Measurements from ENCODE around the gene CFAP410. TPM values are rescaled to one million over a fixed set of nuclear protein-coding genes. Genes with fewer than 3 reads are reported as not detected.
"Not testable (repeated sequence)": the region's sequence is repeated elsewhere in the genome, so short reads cannot be mapped to it uniquely, and the experiment has no call there.

The CFAP410 gene
- polyA plus RNA-seq, 4 donors: 16.2 to 37.2 (median 32.5) TPM

DNA sequence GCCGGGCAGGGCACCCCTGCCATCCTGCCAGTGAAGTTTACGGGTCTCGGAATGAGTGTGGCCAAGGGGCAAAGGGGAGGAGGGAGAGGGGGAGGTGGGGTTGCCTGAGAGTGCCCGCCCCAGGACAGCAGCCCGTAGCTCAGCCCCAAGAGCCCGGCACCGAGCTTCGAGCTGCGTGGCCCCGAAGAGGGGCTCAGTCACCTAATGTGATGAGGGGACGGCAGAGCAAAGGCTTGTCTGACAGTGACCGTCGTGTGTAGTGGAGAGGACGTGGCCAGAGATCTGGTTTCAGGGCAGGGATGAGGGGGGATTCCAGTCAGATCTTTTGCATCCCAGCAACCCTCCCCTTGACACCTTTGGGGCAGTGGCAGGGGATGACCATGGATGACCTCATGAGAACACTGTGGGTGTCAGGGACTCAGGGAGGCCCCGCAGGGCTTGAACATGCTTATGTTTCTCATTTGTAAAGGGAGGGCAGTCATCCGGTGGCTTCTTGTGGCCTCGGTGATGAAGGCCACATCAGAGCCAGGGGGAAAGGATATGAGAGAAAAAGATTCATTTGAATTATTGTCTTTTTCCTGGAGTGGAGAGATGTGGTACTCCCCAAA, 13.2 kb upstream of the CFAP410 start:
- DNase-seq (ENCODE audit: low read depth in 4 of 4, low spot score in 2 of 4): no peak

DNA sequence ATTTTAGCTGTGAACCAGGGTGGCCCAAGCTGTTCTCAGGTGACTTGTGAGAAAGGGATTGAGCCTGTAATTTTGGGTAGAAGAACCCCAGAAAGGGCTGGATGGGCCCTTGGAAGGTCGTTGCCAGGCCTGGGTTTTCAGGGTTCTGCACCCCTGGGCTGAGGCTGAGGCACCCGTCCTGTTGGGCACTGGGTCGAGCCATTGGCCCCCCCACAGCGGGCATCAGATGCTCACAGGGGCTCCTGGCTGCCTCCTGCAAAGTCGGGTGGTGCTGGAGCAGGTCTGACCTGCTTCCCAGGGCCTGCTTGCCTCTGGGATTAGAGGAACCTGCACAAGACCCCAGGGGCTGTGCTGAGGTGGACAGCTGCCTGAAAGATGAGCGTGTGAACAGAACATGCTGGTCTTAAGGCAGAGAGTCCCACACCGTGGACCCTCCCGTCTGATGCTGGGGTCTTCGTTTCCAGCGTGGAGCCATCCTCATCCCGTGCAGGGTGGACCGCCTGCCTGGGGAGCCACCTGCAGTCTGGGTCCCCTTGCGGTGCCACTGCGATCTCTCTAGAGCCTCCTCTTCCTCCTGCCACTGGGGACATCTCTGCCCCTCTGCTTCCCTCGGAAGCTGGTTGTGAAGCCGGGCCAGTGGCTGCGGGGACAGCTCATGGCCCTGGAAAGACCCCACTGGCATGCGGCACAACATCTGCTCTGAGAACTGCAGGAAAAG, 12.5 kb upstream of the CFAP410 start:
- DNase-seq (ENCODE audit: low read depth in 4 of 4, low spot score in 2 of 4): no peak

DNA sequence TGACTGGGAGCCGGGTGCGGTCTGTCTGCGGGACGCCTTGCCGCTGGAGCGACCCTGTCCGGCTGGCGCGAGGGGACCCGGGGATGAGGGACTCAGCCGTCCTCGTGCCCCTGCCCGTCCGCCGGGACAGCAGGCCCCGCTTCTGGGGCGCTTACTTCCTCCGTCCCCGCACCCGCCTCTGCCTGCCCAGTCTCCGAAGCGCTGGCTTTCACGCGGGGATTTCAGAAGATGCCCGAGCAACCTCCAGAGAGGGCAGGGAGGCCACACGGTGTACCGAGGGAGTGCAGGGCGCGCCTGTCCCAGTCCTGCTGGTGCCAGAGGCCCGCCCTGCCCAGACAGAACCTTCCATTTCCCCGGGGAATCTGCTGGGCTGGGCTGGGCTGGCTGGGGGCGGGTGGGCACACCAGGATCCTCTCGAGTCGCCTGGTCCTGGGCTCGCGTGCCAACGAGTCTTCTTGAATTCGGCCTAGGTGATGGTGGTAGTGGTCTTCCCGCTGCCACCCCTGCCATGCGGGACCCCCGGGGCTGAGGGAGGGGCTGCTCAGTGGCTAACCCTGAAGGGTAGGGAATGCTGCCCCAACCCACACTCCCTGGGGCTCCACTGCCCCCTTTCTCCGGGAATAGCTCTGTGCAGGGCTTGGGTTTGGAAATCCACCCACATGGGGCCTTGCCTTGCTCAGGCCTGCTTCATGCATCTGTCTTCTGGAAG, 11.7 kb upstream of the CFAP410 start:
- DNase-seq (ENCODE audit: low read depth in 4 of 4, low spot score in 2 of 4): no peak

DNA sequence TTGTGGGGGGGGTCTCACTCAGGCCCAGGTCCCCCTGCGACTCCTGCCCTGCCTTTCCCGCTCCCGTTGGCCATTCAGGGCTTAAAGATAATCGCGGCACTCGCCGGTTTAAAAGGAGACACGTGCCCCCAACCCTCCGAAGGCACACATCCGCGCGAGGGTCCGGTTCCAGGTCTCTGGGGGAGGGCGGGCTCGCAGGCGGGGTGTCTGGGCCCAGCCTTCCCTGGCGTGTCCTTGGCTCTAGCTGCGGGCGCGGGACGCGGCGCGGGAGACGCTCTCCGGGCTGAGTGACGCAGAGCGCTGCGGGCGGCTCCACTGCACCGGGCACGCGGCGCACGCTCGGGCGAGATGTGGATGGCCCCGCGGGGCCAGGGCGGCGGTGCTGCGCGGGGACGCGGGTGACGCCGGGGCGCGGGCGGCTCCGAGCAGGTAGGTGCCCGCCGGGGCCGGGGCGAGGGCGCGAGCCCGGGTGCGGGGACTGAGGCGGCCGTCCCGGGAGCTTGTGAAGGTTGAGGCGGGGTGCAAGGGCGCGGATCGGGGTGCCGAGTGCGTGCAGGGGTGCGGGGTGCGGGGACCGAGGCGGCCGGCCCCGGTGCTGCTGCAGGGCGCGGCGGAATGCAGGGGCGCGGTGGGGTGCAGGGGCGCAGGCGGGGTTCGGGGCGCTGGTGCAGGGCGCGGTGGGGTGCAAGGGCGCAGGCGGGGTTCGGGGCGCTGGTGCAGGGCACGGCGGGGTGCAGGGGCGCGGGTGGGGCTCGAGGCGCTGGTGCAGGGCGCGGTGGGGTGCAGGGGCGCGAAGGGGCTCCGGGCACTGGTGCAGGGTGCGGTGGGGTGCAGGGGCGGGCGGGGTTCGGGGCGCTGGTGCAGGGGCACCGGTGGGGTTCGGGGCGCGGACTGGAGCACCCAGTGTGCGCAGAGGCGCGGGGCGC, 10.9 kb upstream of the CFAP410 start:
- no peak for DNase-seq (ENCODE audit: low read depth in 4 of 4, low spot score in 2 of 4)

DNA sequence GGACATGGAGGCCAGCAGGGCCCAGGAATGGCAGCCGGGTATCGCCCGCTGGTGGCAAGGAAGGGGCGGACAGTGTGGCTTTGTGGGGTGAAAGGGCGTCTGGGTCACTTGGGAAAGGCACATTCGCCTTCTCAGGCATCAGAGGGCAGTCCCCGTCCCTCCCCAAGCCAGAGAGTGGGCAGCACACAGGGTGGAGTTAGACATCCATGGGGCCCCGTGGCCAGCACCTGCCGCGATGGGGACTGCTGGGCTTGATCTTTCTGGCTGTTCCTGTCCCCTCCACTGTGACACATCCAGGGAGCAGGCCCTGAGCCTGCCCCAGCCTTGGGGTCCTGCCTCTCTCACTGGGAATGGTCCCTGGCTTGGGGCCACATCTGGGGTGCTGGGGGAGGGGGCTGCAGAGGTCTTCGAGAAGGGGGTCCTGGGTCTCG, 10.2 kb upstream of the CFAP410 start:
- DNase-seq (ENCODE audit: low read depth in 4 of 4, low spot score in 2 of 4): no peak

DNA sequence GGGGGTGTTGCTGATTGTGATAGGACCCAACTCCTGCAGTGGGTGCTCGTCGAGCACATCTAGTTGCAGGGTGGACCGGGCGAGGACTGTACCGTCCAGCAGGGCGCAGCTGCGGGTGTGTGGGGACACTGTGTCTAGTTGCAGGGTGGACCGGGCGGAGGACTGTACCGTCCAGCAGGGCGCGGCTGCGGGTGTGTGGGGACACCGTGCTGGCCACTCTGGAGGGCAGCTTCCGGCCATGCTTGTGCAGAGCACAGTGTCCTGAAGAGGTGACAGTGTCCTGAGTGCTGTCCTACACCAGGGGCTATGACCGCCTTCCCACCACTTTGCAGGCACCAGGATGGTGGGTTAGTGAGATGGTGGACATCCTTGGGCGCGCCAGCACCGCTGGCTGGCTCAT, 9.7 kb upstream of the CFAP410 start:
- no peak for DNase-seq (ENCODE audit: low read depth in 4 of 4, low spot score in 2 of 4)

DNA sequence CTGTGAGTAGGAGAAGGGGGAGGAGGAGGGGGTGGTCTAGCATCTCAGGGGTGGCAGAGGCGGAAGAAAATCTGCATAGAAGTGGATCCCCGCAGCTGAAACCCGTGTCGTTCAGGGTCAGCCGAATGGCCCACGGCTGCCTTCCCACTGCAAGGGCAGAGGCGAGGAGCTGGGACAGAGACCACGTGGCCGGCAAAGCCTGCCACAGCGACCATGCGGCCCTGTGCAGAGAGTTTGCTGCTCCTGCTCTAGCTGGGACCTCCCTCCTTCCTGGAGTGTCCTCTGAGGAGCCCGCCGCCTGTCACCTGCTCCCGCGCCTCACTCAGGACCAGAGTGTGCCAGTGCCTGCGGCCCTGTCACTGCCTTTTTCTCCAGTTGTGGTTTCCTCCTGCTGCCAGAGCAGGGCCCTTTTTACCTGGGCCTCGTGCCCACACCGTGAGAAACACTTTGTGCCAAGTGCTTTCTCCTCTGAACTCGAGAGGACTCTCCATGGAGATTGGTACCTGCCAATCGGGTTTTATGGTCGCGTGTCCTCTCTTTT, 8.8 kb upstream of the CFAP410 start:
- no peak for DNase-seq (ENCODE audit: low read depth in 4 of 4, low spot score in 2 of 4)

DNA sequence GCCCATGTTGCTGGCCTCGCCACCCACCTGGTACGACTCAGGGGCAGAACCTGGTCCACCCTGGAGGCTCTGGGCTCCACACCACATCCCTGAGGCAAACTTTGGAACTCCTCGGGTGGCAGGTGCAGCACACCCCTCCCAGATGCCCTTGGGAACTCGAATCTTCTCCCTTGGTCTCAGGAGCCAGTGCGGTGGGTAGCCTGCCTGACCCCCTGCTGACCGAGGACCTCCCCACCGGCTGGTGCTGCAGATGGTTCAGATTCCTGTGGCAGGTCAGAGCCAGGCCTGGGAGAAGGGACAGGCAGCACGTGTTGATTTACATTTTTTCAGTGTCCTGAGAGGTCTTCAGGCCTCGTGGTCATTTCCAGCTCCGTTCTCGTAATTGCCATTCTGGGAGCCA, 6.3 kb upstream of the CFAP410 start:
- DNase-seq (ENCODE audit: low read depth in 4 of 4, low spot score in 2 of 4): no peak

DNA sequence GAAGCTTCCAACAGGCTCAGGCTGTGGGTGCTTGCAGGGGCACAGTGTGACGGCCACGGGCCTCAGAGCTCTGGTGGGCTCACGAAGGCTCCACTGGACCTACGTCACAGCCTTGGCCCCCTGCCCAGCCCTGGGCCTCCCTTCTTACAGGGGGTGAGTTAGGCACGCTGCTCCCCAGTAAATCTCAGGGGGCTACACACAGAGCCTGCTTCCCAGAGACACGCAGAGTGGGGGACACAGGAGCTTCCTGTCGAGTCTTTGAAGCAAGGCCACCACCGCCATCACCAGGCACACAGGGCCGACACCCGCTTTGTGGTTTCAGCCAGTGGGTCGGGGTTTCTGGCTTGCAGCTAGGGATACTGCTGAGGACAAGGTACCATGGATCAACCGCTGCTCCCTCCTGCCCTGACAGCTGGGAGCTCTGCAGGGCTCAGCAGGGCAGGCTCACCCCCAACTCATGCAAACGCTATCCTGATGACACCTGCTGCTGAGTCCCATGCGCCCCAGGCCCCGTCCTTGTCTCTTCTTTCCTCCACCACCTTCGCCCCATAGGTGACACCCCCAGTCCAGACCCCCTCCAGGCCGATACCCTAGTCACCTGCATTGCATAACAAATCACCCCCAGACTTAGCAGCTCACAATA, 5.5 kb upstream of the CFAP410 start:
- DNase-seq (ENCODE audit: low read depth in 4 of 4, low spot score in 2 of 4): no peak

DNA sequence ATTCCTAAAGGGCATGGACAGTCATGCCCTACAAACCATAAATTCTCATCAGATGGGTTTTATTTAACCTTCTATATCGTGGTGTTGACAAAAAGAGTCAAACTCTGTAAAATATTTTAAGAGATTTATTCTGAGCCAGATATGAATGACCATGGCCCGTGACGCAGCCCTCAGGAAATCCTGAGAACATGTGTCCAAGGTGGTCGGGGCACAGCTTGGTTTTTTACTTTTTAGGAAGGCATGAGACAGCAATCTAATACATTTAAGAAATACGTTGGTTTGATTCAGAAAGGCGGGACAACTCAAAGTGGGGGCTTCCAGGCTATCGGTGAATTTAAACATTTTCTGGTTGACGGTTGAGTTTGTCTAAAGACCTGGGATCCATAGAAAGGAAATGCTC, 3.8 kb upstream of the CFAP410 start:
- not testable (repeated sequence) for DNase-seq (ENCODE audit: low read depth in 4 of 4, low spot score in 2 of 4)

DNA sequence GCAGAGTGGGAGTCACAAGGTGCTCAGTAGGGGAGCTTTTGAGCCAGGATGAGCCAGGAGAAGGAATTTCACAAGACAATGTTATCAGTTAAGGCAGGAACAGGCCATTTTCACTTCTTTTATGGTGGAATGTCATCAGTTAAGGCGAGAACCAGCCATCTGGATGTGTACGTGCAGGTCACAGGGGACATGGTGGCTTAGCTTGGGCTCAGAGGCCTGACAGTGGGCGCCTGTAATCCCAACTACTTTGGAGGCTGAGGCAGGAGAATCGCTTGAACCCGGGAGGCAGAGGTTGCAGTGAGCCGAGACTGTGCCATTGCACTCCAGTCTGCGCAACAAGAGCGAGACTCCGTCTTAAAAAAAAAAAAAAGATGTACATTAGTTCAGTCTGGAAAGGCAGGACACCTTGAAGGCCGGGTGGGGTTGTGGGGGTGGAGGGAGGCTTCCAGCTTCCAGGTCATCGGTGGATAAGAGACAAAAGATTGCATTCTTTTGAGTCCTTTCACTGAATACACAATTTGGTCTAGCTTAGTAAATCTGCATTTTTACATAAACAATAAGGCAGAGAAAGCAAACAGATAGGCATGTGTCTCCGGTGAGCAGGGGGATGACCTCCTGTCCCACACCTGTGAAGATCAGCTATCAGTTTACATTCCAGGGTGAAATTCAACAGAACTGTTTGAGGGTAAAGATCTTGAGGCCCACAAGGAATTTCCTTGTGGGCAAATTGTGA, 2.7 kb upstream of the CFAP410 start:
- DNase-seq (ENCODE audit: low read depth in 4 of 4, low spot score in 2 of 4): not testable (repeated sequence)

DNA sequence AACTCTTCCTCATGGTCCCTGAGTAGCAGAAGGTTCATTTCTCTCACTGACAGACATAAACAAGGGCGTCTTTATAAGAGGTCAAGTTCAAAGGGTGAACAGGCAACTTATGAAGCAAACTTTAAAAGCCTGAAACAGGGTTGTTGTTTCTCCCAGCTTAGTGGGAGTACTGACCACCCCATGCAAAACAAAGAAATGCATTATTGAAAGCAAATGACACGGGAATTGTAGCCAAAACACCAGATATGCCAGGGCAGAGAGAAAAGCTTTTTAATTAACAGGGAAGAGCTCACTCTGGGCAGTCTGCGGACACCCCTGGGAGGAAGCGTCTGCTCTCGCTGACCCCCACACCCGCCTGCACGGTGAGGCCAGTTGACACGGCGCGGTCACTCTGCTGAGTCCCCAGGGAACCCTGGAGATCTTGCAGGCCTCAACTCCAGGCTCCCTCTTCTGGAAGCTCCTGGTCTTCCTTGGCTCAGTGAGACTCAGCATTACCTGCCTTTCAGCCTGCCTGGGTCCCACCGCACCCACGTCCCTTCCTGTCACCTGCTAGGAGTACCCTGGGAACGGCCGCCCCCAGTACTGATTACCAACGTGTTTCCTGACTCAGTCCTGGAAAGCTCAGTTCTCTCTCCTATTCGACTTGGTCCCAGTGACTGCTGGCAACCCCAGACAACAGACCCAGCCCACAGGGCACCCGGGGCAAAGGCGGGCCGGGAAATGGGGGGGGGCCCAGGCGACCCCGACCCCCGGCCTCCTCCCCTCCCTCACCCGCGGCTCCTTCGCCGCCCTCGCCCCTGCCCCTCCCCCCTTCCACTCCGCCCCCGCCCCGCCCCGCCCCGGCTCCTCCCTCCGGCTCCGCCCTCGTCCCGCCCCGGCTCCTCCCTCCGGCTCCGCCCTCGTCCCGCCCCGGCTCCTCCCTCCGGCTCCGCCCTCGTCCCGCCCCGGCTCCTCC, 972 bp downstream of the CFAP410 start:
- DNase-seq (ENCODE audit: low read depth in 4 of 4, low spot score in 2 of 4): peak in 1 of 4 donors; percentile 45

DNA sequence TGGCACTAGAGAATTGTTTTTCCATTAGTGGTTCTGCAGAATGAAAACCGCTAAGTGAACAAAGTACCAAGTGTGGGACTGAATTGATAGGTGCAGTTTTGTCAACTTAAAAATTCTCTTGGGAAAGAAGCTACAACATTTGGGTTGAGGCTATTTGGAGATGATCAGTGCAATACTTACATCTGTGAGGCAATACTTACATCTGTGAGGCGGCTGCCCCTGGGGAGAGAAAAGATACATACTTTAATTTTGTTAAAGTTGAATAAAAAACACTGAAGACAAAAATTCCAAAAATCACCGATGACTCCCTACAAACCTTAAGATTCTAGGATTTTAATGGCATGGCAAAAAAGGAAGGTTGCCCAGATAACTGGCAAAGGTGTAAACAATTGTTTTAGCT, 1.7 kb downstream of the CFAP410 start:
- no peak for DNase-seq (ENCODE audit: low read depth in 4 of 4, low spot score in 2 of 4)

DNA sequence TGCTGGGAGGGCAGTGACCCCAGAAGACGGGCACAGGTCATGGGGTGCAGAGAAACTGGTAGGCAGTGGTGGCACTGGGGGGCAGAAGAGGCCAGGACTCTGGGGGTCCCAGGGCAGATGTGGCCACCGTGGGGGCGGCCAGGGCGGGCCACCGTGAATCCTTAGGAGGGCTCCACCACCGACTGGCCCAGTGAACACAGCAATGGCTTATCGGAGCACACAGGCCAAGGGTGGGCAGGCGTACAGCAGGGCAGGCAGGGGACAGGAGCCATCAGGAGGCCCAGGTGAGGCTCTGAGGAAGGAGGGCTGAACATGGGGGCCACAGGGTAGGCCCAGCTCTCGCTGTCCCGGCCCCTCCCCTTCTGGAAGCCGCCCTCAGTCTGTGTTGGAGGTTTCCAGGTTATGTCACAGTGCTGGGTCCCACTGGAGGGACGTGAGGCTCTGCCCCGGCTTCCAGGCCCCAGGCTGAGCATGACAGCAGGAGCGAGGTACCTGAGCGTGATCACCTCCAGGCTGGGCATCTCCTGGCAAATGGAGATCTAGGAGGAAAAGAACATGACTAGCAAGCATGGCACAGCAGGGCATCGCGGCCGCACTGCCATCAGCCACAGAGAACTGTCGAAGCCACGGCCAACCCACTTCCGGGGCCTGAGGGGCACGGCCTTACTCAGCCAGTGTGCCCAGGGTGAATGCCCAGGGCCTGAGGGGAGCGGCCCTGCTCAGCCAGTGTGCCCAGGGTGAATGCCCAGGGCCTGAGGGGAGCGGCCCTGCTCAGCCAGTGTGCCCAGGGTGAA, 3.7 kb downstream of the CFAP410 start:
- DNase-seq (ENCODE audit: low read depth in 4 of 4, low spot score in 2 of 4): no peak

DNA sequence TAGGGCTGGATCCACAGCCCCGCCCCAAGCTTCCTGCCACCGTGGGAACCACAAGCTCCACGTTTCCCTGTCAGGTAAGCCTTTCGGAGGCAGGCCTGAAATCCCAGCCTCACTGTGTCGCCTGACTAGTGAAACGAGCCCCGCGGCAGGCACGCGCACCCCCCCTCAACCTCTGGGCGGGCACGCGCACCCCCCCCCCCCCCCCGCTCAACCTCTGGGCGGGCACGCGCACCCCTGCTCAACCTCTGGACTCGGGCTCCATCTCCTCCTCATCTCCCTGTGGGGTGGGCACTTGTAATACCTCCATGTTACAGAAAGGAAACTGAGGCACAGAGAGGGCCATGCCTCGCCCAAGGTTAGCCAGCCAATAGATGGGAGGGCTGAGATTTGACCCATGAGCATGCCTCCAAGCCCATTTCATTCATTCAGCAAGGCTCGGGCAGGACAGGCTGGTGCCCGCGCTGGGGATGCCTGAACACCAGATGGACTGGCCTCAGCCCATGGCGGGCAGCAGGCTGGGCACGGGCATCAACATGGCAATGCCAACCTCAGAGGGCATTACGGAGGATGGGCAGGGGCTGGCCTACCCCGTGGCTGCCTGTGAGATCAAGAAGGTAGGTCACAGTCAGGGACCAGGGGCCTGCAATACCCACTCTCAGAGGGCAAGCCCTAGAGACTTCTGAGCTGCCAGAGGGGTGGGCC, 4.7 kb downstream of the CFAP410 start:
- DNase-seq (ENCODE audit: low read depth in 4 of 4, low spot score in 2 of 4): no peak

DNA sequence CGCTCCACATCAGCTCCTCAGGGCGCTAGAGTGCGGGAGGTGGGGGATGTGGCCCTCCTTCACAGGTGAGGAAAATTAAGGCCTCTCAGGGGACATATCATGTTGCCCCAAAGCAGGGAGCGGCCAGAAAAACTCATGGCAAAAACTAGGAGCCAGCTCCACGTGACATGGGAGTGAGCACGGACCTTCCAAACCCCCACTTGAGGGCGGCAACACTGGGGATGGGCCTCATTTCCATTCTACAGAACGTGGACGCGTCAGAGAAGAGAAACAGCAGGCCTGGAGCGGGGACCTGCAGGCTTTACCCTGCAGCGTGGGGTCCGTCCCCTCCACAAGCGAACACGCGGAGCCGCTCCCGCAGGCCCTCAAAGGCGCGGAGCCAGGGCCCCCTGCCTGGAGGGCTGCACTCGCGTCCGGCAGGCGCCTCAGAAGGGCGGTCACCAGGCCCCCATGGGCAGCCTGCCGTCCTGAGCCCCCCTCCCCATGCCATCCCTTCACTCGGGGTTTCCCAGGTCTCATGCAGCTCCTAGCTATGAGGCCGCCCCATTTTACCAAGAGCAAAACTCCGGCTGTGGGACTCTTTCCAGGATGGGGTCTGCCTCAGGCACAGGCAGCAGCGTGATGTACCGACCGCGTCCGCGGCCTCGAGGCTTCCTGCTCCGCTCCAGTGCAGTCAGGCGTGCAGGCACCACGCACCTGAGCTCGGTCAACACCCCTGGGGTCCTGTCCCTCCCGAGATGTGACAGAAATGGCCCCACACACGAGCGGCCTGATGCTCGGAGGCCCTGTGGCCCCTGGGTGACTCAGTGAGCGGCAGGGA, 5.5 kb downstream of the CFAP410 start:
- no peak for DNase-seq (ENCODE audit: low read depth in 4 of 4, low spot score in 2 of 4)
